ENCODE data around the gene SART1.
"Not testable (repeated sequence)": the region's sequence is repeated elsewhere in the genome, so short reads cannot be mapped to it uniquely, and the experiment has no call there.

Gene SART1

DNA sequence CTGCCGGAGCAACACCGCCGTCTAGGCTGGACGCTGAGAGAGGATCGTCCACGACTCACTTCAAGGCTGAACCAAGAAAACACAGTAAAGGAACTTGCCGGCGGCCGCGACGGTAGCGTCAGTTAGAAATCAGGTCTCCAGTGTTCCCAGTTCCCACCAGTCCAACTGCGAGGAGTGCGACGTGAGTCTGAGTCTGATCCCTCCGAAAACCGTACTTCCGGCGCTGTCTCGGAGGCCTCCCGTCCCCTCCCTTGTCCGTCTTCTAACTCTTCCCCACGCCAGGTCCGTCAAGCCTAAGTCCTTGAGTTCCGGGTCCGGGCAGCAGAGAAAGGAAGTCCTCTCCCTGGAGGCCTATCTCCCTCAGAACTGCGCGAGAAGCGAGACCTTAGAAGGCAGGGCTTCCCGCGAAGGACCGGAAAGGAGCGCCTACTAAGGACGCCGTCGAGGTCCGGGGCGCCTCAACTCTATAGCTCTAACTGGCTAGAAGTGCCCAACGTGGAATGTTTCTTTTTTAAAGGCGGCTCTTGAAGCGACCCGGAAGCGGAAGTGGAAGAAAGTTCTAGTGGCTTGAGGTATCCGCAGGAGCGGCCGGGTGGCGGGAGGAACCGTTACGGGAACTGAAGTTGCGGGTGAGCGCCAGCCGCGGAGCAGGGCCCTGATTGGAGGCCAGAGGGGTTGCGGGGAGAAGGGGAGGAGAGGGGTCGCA, 40.6 kb downstream of the SART1 start, which contains the start of the genes BANF1 and EIF1AD:
Gene BANF1, plus strand, starts transcription at position 562 of the 706 bp plus-strand sequence. CDS start 748 bp downstream, outside the sequence.
Gene EIF1AD, minus strand, starts transcription at position 216 of the 706 bp plus-strand sequence. CDS start 1,768 bp downstream, outside the sequence.
- DNase-seq (ENCODE audit: low read depth) = peak; percentile 84

DNA sequence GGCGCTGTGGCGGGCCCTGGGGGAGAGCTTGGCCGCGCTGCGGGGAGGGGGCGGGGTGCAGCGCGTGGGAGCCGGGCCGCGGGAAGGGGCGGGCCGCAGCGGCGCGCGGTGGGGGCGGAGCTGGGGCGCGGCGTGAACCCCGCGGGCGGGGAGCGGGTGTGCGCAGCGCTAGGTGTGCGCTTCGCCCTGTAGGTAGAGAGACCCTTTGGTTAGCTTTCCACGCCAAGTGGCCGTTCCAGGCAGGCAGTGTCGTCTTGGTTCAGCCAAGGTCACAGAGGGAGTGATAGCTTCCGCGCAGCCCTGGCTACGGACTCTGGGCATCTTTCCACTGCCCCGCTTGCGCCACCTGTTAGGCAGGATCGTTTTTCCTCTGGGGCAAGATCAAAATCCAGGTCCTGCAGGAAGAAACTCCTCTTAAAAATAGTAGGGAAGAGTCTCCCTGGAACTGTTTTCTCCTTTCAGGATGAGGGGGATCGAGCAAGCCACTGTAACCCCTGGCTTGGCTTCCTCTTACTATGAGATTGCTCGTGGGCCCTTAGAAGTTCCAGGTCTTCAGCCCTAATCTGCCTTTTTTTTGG, 41.2 kb downstream of the SART1 start:
- DNase-seq (ENCODE audit: low read depth) = no peak

GRCh38 chr11:66003291-66003690, 41.8 kb downstream of the SART1 start:
- no peak for DNase-seq (ENCODE audit: low read depth)

GRCh38 chr11:66004186-66004585, 42.7 kb downstream of the SART1 start:
- no peak for DNase-seq (ENCODE audit: low read depth)

DNA sequence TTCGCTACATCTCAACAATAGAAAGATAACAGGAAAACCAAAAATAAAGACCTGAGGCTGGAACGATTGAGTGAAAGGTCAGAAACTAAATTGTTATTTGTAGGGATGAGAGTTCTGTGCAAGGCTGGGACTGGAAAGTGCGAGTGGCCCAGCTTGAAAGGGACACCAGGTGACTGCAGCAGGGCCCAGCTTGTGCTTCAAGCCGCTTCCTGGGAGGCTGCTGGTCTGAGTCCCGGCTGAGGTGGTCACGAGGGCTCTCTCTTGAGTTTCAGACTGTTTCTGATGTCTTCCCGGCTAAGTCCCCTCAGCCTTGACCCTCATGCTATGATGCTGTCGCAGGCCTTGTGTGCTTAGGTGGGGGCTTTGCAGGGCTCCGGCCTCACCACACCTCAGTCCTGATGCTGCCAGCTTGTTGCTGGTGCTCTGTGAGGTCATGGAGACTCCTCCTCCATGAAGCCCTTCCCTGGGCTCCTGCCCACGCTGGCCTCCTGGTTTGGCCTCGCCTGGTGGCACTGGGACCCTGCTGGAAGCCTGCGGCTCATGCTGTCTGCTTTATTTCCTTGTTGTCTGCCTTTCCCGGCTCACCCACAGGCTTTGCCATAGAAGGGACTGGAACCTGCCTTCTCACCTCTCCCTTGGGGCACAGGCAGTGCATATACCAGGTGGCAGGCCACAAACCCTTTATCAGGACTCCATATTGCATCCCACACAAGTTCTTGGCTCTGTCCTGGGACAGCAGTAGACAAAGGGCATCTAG, 44.8 kb downstream of the SART1 start:
- DNase-seq (ENCODE audit: low read depth) = no peak

- no peak for DNase-seq (ENCODE audit: low read depth)
These were observed 45.3 kb downstream of the SART1 start for GRCh38 chr11:66006891-66007176.

- no peak for DNase-seq (ENCODE audit: low read depth)
These were observed 45.7 kb downstream of the SART1 start for GRCh38 chr11:66007201-66007634.

DNA sequence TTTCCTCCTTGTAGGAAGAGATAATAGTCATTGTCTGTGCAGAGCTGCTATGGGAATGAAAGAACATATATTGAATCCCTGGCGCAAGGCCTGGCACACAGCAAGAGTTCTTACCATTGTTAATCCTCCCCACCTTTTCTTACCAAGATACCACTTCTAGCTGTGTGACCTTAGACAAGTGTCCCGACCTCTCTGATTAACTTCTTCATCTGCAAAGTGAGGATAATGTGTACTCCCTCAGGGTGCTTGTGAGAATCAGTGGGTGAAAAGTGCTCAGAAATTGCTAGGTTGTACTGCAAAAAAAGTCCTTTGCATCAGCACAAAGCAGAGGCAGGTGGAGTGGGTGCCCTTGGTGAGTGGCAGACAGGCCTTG, 46.5 kb downstream of the SART1 start:
- no peak for DNase-seq (ENCODE audit: low read depth)

GRCh38 chr11:66008468-66009101, 47.1 kb downstream of the SART1 start:
- no peak for DNase-seq (ENCODE audit: low read depth)

DNA sequence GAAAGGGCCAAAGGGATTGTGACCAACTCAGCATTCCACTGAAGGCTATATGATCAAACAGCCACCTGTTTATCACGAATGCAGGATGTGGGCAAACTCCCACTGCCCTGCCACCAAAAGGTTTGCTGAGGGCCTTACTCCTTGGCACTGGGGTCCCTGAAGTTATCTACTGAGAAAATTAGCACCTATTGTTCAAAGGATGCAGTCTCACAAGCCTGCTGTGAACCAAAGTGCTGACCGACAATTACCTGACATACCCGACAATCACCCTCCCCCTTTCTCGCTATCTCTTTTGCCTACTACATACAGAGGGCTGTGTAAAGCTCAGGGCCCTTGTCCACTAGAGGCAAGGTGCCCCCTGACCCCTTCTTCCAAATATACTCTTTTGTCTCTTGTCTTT, 48.5 kb downstream of the SART1 start:
- DNase-seq (ENCODE audit: low read depth) = not testable (repeated sequence)

DNA sequence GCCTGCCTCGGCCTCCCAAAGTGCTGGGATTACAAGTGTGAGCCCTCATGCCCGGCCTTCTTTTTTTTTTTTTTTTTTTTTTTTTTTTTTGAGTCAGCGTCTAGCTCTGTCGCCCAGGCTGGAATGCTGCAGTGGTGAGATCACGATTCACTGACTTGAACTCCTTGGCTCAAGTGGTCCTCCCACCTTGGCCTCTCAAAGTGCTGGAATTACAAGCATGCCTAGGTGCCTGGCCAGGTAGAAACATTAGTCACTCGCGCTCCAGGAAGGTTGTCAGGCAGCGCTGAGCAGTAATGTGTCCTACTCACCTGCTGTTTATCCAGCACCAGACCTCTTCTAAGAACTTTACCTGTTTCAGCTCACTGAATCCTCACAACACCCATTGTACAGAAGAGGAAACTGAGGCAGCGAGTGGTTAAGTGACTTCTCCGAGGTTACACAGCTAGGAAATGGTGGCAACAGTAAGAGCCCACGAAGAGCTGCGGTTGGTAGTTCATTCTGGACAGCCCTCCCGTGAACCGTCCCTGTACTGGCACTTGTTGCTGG, 49.8 kb downstream of the SART1 start:
- DNase-seq (ENCODE audit: low read depth) = no peak

- no peak for DNase-seq (ENCODE audit: low read depth)
These were observed 50.3 kb downstream of the SART1 start, which contains the start of gene CST6 for GRCh38 chr11:66011785-66012303. Gene CST6, plus strand, starts transcription at chr11:66012008. Its CDS starts 37 bp downstream, at chr11:66012045.

GRCh38 chr11:66012371-66012945, 50.9 kb downstream of the SART1 start:
- DNase-seq (ENCODE audit: low read depth) = no peak

DNA sequence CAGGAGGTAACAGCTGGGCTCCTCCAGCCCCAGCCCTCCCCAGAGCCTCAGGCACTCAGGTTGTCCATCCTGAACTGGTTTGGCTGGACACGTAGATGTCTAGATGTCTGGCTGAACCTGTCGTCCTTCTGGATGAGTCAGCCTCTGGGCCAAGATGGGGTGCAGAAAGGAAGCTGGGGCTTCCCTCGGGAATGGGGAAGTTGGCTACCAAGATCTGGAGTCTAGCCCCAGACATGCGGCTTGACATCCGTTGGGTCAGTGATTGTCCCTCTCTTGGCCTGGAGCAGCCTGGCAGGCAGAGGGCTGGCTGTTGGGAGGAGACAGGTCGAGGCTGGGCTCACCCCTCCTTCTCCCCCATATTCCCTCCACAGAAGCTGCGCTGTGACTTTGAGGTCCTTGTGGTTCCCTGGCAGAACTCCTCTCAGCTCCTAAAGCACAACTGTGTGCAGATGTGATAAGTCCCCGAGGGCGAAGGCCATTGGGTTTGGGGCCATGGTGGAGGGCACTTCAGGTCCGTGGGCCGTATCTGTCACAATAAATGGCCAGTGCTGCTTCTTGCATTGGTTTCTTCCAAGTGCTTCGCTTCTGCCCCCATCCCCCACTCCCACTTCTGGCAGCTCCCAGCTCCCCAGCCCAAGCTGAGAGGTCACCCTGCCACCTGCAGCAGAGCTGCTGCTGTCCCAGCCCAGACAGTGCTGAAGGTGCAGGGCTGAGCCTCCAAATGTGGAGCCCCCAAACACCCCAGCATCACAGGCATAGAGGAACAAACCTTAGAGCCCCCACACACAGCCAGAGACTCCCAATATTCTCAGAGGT, 51.6 kb downstream of the SART1 start:
- DNase-seq (ENCODE audit: low read depth) = no peak

DNA sequence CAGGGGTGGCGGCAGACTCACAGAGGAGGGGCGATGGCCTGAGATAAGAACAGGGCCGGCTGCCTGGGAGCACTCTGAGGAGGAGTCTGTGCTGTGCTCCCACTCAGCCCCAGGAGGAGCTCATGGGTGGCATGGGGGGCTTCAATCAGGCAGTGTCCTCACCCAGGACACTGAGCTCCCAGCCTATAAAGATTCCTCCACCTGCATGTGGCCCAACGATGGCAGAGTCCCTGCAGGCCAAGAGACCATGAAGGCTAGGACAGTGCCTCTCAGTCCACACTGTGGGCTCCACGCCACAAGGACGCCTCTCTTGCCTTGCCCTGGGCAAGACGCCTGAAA, 52.2 kb downstream of the SART1 start:
- no peak for DNase-seq (ENCODE audit: low read depth)

- no peak for DNase-seq (ENCODE audit: low read depth)
These were observed 53.4 kb downstream of the SART1 start for GRCh38 chr11:66014804-66015453.

DNA sequence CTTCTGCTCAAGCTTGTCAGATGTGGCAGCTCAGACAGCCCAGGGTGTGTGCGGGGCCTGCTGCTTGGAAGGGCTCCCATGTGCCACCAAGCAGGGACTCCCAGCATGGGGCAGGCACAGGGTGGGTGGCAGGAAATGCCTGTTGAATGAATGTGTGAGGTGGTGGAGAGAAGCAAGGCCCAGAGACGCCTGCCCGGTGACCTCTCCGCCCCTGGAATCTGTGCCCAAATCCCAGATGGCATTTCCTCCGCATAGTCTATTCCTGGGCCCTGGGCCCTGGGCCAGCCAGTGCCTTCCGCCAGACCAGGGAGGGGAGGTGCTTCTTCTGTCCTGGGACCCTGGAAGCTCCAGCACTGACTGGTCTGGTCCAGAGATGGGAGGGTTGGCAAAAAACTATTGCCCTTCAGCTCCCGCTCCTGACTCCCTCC, 53.9 kb downstream of the SART1 start:
- no peak for DNase-seq (ENCODE audit: low read depth)

- DNase-seq (ENCODE audit: low read depth) = no peak
These were observed 54.6 kb downstream of the SART1 start for GRCh38 chr11:66015936-66016792.

DNA sequence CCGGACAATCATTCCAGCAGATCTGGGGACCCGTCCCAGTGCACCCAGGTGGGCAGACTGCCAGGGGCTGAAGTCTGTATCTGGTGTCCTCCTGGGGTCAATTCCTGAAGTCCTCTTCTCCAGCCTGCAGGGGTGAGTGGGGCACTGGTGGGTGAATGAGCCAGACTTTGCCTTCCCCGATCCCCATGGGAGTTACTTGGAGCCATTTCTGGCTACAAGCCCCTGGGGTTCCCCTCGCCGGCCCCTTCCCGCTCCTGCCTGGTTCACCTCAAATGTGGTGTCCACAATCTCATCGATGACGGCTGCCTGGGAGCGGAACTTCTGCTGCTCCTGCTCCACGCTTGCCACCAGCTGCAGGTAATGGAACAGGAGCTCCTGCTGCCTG, 55.3 kb downstream of the SART1 start:
- no peak for DNase-seq (ENCODE audit: low read depth)

Data from activated T-helper 9 cell treated with anti-CD3 and anti-CD28 coated beads, Interleukin-2, amount 50 U/mL, for 16 hours (primary cell).